ES-I3 (cell line): Measurements from ENCODE around the gene ZNF25.
"Not testable (repeated sequence)": the region's sequence is repeated elsewhere in the genome, so short reads cannot be mapped to it uniquely, and the experiment has no call there.

Source experiments
- H3K36me3 ChIP-seq: 2 replicates; pipeline ENCODE4 v1.6.1; 2013; ENCODE audit warnings: mild to moderate bottlenecking, low read length, control low read depth, moderate library complexity; ENCODE audit not compliant: insufficient read depth
- H3K4me1 ChIP-seq: 2 replicates; pipeline ENCODE4 v1.6.1; 2013; ENCODE audit warnings: mild to moderate bottlenecking, control low read depth, low read length; ENCODE audit not compliant: insufficient read depth
- H3K9ac ChIP-seq: 2 replicates; pipeline ENCODE4 v1.6.1; 2013; ENCODE audit warnings: low read depth, mild to moderate bottlenecking, low read length, moderate library complexity
- H3K9me3 ChIP-seq: 2 replicates; pipeline ENCODE4 v1.6.1; 2013; ENCODE audit warnings: mild to moderate bottlenecking, low read length, moderate library complexity; ENCODE audit not compliant: control insufficient read depth, insufficient read depth

Gene ZNF25

GRCh38 chr10:37975401-37975991 is 951 bp downstream of the ZNF25 start:
- peak overlapping the region; percentile 80 for H3K9ac ChIP-seq
- H3K4me1 ChIP-seq: no peaks in the 10 kb centered on the region
- H3K36me3 ChIP-seq: no peaks in the 10 kb centered on the region
- H3K9me3 ChIP-seq: no peaks in the 10 kb centered on the region

- H3K9ac ChIP-seq: no peak overlapping the region
- H3K4me1 ChIP-seq: no peaks in the 10 kb centered on the region
- no peaks in the 10 kb centered on the region; the same call in 1 of the 2 replicates for H3K9me3 ChIP-seq
- H3K36me3 ChIP-seq: no peaks in the 10 kb centered on the region
Observed at GRCh38 chr10:37972396-37972795, 4.1 kb downstream of the ZNF25 start.

- H3K36me3 ChIP-seq: no peaks in the 10 kb centered on the region; the same call in 1 of the 2 replicates
- H3K9me3 ChIP-seq: peaks cover 2% of the 10 kb centered on the region; the same call in 1 of the 2 replicates
- H3K4me1 ChIP-seq: no peaks in the 10 kb centered on the region
- no peak overlapping the region for H3K9ac ChIP-seq
Observed at GRCh38 chr10:37965006-37965405, 11.4 kb downstream of the ZNF25 start.

GRCh38 chr10:37960591-37961137 is 15.8 kb downstream of the ZNF25 start:
- no peaks in the 10 kb centered on the region for H3K4me1 ChIP-seq
- H3K36me3 ChIP-seq: no peaks in the 10 kb centered on the region; the same call in 1 of the 2 replicates
- H3K9me3 ChIP-seq: peaks cover 2% of the 10 kb centered on the region; the same call in 1 of the 2 replicates
- no peak overlapping the region for H3K9ac ChIP-seq

- Histone ChIP-seq H3K36me3 (no peaks in the 10 kb centered on the region; the same call in 1 of the 2 replicates), H3K9ac (no peak overlapping the region), H3K9me3 (peaks cover 3% of the 10 kb centered on the region), H3K4me1 (no peaks in the 10 kb centered on the region)
Observed at GRCh38 chr10:37957841-37958240, 18.6 kb downstream of the ZNF25 start.

GRCh38 chr10:37952926-37953325 is 23.5 kb downstream of the ZNF25 start:
- Histone ChIP-seq H3K36me3 (peaks cover 3% of the 10 kb centered on the region; the same call in 1 of the 2 replicates), H3K9me3 (peaks cover 10% of the 10 kb centered on the region), H3K4me1 (no peaks in the 10 kb centered on the region), H3K9ac (no peak overlapping the region)

- peaks cover 10% of the 10 kb centered on the region for H3K9me3 ChIP-seq
- H3K36me3 ChIP-seq: peaks cover 3% of the 10 kb centered on the region; the same call in 1 of the 2 replicates
- no peak overlapping the region for H3K9ac ChIP-seq
- H3K4me1 ChIP-seq: no peaks in the 10 kb centered on the region
Observed at GRCh38 chr10:37952043-37952755, 24.2 kb downstream of the ZNF25 start.

GRCh38 chr10:37948210-37948609 is 28.2 kb downstream of the ZNF25 start:
- H3K4me1 ChIP-seq: no peaks in the 10 kb centered on the region
- peaks cover 3% of the 10 kb centered on the region; the same call in 1 of the 2 replicates for H3K36me3 ChIP-seq
- peaks cover 8% of the 10 kb centered on the region for H3K9me3 ChIP-seq
- H3K9ac ChIP-seq: no peak overlapping the region

GRCh38 chr10:37947526-37947925 is 28.9 kb downstream of the ZNF25 start:
- Histone ChIP-seq H3K9me3 (peaks cover 4% of the 10 kb centered on the region; the same call in 1 of the 2 replicates), H3K36me3 (0 out of 2 replicates have a peak, but pooled peaks cover 3% of the 10 kb centered on the region), H3K9ac (no peak overlapping the region), H3K4me1 (no peaks in the 10 kb centered on the region)

GRCh38 chr10:37937864-37938263 is 38.6 kb downstream of the ZNF25 start:
- H3K4me1 ChIP-seq: no peaks in the 10 kb centered on the region
- no peaks in the 10 kb centered on the region for H3K9me3 ChIP-seq
- H3K9ac ChIP-seq: no peak overlapping the region
- no peaks in the 10 kb centered on the region for H3K36me3 ChIP-seq

- no peaks in the 10 kb centered on the region for H3K36me3 ChIP-seq
- H3K9ac ChIP-seq: no peak overlapping the region
- H3K9me3 ChIP-seq: no peaks in the 10 kb centered on the region
- H3K4me1 ChIP-seq: no peaks in the 10 kb centered on the region
Observed at GRCh38 chr10:37934791-37935190, 41.7 kb downstream of the ZNF25 start.

GRCh38 chr10:37930423-37930822 is 46.0 kb downstream of the ZNF25 start:
- no peak overlapping the region for H3K9ac ChIP-seq

GRCh38 chr10:37908165-37908564 is 68.3 kb downstream of the ZNF25 start:
- H3K9me3 ChIP-seq, H3K9ac ChIP-seq, H3K36me3 ChIP-seq, H3K4me1 ChIP-seq: not testable (repeated sequence)

More at GRCh38 chr10:37930423-37930822, 46.0 kb downstream of the ZNF25 start:
- no peaks in the 10 kb centered on the region for H3K4me1 ChIP-seq
- H3K9me3 ChIP-seq: no peaks in the 10 kb centered on the region
- no peaks in the 10 kb centered on the region for H3K36me3 ChIP-seq

GRCh38 chr10:37906382-37906781 is 70.1 kb downstream of the ZNF25 start:
- no peak overlapping the region for H3K9ac ChIP-seq
- no peaks in the 10 kb centered on the region for H3K36me3 ChIP-seq
- H3K4me1 ChIP-seq: no peaks in the 10 kb centered on the region
- H3K9me3 ChIP-seq: no peaks in the 10 kb centered on the region
